Lower lobe of right lung (tissue), 2 donors: ENCODE results near the gene LRP2. TPM values are rescaled to one million over a fixed set of nuclear protein-coding genes. Genes with fewer than 3 reads are reported as not detected.

Source experiments
- ATAC-seq, 2 donors: fragments of 200-7000 bp; cut with Tn5 transposase; one replicate each; pipeline ENCODE4 v1.9.1; 2020 to 2022; ENCODE audit warnings: mild to moderate bottlenecking in 2 of 2, moderate library complexity in 2 of 2
- DNase-seq: peaks from one replicate; pipeline ENCODE4 v3.0.0-alpha.2; 2020
- H3K27ac ChIP-seq: fragments of 200-600 bp; one replicate; pipeline ENCODE4 v1.8.0; 2022
- H3K27me3 ChIP-seq: fragments of 200-600 bp; one replicate; pipeline ENCODE4 v1.8.0; 2022; ENCODE audit warnings: low read depth
- H3K36me3 ChIP-seq: fragments of 200-600 bp; one replicate; pipeline ENCODE4 v1.8.0; 2022; ENCODE audit warnings: mild to moderate bottlenecking
- H3K4me1 ChIP-seq: fragments of 200-600 bp; one replicate; pipeline ENCODE4 v1.8.0; 2022
- H3K4me3 ChIP-seq: fragments of 200-600 bp; one replicate; pipeline ENCODE4 v1.8.0; 2022; ENCODE audit warnings: mild to moderate bottlenecking
- H3K9me3 ChIP-seq: fragments of 200-600 bp; one replicate; pipeline ENCODE4 v1.8.0; 2022
- intact Hi-C: fragments of 100-400 bp; cut with DNase I; formaldehyde crosslinking; loops from one replicate; pipeline ENCODE4 v1.11.0; 2022
- total RNA-seq: library from RNA; stranded (reverse); fragmentation: NEBNext Ultra II Directional; extraction: Animal tissue kit (Norgen Biotek cat#: 25700); gene quantifications from one replicate; pipeline ENCODE4 v1.2.1, GENCODE V29; 2021
- TF ChIP-seq, protein P1 (sequence below): fragments of 200-600 bp; IDR thresholded peaks from one replicate; pipeline ENCODE4 v1.8.0; 2022; ENCODE audit warnings: antibody characterized with exemption, mild to moderate bottlenecking
- donor health status: DM: no; HTN: yes; CAD: no; lungs with severe emphysema.

LRP2 gene
- total RNA-seq, 1 donor from 2014 or later: 47.8 TPM

DNA sequence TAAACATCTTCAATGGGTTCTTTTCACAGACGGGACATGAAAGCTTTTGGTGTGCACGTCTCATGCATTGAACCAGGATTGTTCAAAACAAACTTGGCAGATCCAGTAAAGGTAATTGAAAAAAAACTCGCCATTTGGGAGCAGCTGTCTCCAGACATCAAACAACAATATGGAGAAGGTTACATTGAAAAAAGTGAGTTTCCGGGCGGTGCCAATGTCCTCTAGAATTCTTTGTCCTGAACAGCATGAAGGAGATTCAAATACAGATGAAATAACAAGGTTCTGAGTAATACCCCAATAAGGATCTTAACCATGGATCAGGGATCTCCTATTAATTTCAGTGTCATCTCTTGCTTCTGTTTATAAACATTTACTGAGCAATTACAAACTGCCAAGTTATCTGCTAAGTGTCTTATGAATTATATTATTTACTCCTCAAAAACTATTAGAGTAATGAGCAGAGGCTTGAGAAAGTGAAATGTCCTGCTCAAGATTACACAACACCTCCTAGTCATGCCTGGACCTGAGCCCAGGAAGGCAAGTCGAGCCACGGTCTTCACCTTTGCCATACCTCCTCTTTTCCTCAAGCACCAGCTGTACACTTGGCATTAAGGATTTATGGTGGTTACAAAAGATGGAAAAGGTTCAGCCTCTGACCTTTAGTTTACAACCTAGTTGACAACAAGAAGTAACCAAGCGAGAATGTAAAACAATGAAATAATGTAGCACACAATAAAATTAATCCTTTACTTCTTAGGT lies 270.4 kb downstream of the LRP2 start:
- DNase-seq (peak; percentile 64), ATAC-seq (peak; percentile 74 to 78)
- TF ChIP-seq, protein P1, sequence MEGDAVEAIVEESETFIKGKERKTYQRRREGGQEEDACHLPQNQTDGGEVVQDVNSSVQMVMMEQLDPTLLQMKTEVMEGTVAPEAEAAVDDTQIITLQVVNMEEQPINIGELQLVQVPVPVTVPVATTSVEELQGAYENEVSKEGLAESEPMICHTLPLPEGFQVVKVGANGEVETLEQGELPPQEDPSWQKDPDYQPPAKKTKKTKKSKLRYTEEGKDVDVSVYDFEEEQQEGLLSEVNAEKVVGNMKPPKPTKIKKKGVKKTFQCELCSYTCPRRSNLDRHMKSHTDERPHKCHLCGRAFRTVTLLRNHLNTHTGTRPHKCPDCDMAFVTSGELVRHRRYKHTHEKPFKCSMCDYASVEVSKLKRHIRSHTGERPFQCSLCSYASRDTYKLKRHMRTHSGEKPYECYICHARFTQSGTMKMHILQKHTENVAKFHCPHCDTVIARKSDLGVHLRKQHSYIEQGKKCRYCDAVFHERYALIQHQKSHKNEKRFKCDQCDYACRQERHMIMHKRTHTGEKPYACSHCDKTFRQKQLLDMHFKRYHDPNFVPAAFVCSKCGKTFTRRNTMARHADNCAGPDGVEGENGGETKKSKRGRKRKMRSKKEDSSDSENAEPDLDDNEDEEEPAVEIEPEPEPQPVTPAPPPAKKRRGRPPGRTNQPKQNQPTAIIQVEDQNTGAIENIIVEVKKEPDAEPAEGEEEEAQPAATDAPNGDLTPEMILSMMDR: no peak
- Histone ChIP-seq H3K4me1 (peaks cover 26% of the 10 kb centered on the region), H3K27ac (peak overlapping the region; percentile 14), H3K27me3 (no peaks in the 10 kb centered on the region), H3K9me3 (no peaks in the 10 kb centered on the region), H3K36me3 (no peaks in the 10 kb centered on the region), H3K4me3 (no peak overlapping the region)
- intact Hi-C loops: no loop called here

GRCh38 chr2:169091256-169091655 lies 271.1 kb downstream of the LRP2 start:
- Histone ChIP-seq H3K27ac (no peak overlapping the region), H3K4me1 (peaks cover 26% of the 10 kb centered on the region)
- no peak for ATAC-seq

DNA sequence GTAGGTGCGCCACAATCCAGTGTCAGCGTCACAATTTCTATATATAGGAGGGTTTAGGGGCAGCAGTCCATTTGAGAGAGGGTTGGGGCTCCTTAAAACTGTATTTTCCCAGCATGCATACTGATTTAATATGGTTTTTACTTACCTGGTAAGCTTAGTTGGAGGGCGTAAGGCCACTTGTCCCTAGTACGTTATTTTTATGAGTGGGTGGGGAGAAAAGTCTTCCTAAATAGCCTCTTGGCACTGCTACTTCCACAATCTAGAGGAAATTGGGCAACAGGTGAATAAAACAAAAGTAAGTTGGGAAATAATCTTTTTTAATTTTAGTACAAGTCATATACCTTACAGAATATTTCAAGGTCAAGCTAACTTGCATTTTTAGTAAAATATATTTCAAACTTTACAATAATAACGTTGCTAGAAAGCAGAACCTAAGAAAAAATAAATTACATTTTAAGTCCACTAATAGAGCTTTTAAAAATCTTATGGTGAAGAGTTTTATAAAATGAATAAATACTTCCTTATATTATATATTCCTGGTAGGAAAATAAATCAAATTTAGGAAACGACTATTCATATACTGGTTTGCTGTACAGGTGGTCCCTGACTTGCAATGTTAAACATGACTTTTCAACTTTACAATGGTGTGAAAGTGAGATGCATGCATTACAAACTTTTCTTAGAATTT lies 272.1 kb downstream of the LRP2 start:
- H3K4me1 ChIP-seq: peaks cover 24% of the 10 kb centered on the region
- no peak for ATAC-seq
- H3K9me3 ChIP-seq: no peaks in the 10 kb centered on the region
- H3K27me3 ChIP-seq: no peaks in the 10 kb centered on the region
- no peak for DNase-seq
- no peak overlapping the region for H3K27ac ChIP-seq
- H3K4me3 ChIP-seq: no peak overlapping the region
- no peaks in the 10 kb centered on the region for H3K36me3 ChIP-seq
- TF ChIP-seq, protein P1: no peak
- intact Hi-C loops: no loop called here

More at GRCh38 chr2:169091256-169091655, 271.1 kb downstream of the LRP2 start:
- DNase-seq: no peak
- Histone ChIP-seq H3K27me3 (no peaks in the 10 kb centered on the region), H3K36me3 (no peaks in the 10 kb centered on the region), H3K4me3 (no peak overlapping the region), H3K9me3 (no peaks in the 10 kb centered on the region)
- TF ChIP-seq, protein P1: no peak
- intact Hi-C loops: no loop called here

DNA sequence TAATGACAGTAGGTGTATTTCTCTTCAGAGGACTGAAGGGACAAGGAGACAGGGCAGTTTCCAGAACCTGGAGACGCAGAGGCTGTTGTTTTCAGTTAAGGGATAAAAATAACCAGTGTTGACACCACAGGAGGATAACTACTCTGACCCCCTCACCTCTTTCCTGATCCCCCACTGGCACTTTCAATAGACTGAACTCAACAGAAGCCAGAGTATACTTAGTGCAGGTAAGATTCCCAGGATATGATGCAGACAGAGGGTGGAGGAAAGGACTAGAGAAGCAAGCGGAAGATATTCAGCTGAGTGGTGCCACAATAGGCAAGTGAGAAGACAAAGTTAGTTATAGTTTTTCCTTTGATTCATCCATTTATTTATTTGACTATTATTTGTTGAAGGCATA lies 273.2 kb downstream of the LRP2 start:
- intact Hi-C loops: no loop called here
- no peak overlapping the region for H3K4me3 ChIP-seq
- ATAC-seq (no peak), DNase-seq (no peak)
- no peaks in the 10 kb centered on the region for H3K27me3 ChIP-seq
- H3K4me1 ChIP-seq: peaks cover 21% of the 10 kb centered on the region
- no peaks in the 10 kb centered on the region for H3K9me3 ChIP-seq
- TF ChIP-seq, protein P1: no peak
- H3K36me3 ChIP-seq: no peaks in the 10 kb centered on the region
- no peak overlapping the region for H3K27ac ChIP-seq

DNA sequence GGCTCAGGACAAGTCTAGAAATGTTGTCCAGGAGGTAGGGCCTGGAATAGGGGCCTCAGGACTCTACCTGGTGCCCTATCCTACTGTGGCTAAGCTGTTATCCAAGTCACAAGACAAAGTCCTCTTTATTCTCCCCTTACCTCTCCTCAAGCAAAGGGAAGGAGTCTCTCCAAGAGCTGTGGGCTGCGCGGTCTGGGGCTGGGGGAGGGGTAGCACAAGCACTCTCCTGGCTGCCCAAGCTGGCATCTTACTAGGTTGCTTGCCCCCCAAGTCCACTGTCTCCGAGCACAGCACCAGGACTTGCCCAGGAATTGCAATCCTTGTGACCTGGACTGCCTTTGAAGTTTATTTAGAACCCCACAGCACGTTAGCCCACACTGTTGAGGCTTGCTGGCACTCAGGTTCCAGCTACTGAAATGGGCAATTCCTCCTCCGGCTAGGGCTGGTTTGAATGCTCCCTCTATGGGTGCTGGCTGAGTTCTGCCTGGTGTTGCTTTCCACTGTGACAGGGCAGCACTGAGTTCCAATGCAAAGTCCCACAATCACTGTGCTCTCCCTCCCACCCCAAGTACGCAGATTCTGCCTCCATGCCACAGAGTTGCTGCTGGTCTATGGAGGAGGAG lies 274.5 kb downstream of the LRP2 start:
- H3K4me3 ChIP-seq: no peak overlapping the region
- no peaks in the 10 kb centered on the region for H3K9me3 ChIP-seq
- peak overlapping the region; percentile 62 for H3K27ac ChIP-seq
- ATAC-seq: peak in 1 of 2 donors; percentile 7
- TF ChIP-seq, protein P1: no peak
- H3K27me3 ChIP-seq: no peaks in the 10 kb centered on the region
- peaks cover 21% of the 10 kb centered on the region for H3K4me1 ChIP-seq
- intact Hi-C loops: no loop called here
- H3K36me3 ChIP-seq: no peaks in the 10 kb centered on the region
- no peak for DNase-seq
